Hepatocyte (in vitro differentiated cells): ENCODE results near the gene MTURN. TPM values are rescaled to one million over a fixed set of nuclear protein-coding genes. Genes with fewer than 3 reads are reported as not detected.

Source experiments
- DNase-seq: peaks from one replicate; pipeline ENCODE4 v3.0.0-alpha.2; 2016; ENCODE audit warnings: low spot score
- H2AFZ ChIP-seq: fragments of 200-600 bp; sonication (generic); 2 replicates; pipeline ENCODE4 v1.6.0; 2016; ENCODE audit warnings: antibody characterized with exemption, mild to moderate bottlenecking
- H3K27ac ChIP-seq: fragments of 200-600 bp; sonication (generic); 2 replicates; pipeline ENCODE4 v1.5.1; 2016; ENCODE audit warnings: mild to moderate bottlenecking
- H3K27me3 ChIP-seq: fragments of 200-600 bp; sonication (generic); 2 replicates; pipeline ENCODE4 v1.6.1; 2016
- H3K36me3 ChIP-seq: fragments of 200-600 bp; sonication (generic); replicated peaks from 2 replicates; pipeline ENCODE4 v1.5.1; 2016; ENCODE audit warnings: low read depth; ENCODE audit not compliant: insufficient read depth
- H3K4me1 ChIP-seq: fragments of 200-600 bp; sonication (generic); 2 replicates; pipeline ENCODE4 v1.5.1; 2016; ENCODE audit warnings: mild to moderate bottlenecking, moderate library complexity; ENCODE audit not compliant: insufficient read depth
- H3K4me2 ChIP-seq: fragments of 200-600 bp; sonication (generic); 2 replicates; pipeline ENCODE4 v1.6.0; 2016
- H3K4me3 ChIP-seq: fragments of 200-600 bp; sonication (generic); 2 replicates; pipeline ENCODE4 v1.5.1; 2016; ENCODE audit warnings: mild to moderate bottlenecking
- H3K79me2 ChIP-seq: fragments of 200-600 bp; sonication (generic); 2 replicates; pipeline ENCODE4 v1.6.0; 2017; ENCODE audit warnings: mild to moderate bottlenecking
- H3K9me2 ChIP-seq: fragments of 200-600 bp; sonication (generic); replicated peaks from 2 replicates; pipeline ENCODE4 v1.6.0; 2017; ENCODE audit warnings: mild to moderate bottlenecking; ENCODE audit not compliant: insufficient read depth
- H3K9me3 ChIP-seq: fragments of 200-600 bp; sonication (generic); 2 replicates; pipeline ENCODE4 v1.5.1; 2016; ENCODE audit warnings: low read depth, mild to moderate bottlenecking
- H4K20me1 ChIP-seq: fragments of 200-600 bp; sonication (generic); 2 replicates; pipeline ENCODE4 v1.6.0; 2016; ENCODE audit warnings: mild to moderate bottlenecking; ENCODE audit not compliant: insufficient read depth, poor library complexity, severe bottlenecking
- EZH2 ChIP-seq: fragments of 200-600 bp; sonication (generic); IDR thresholded peaks from 2 replicates; pipeline ENCODE4 v1.6.1; 2016; ENCODE audit warnings: antibody characterized with exemption, mild to moderate bottlenecking, borderline replicate concordance
- EZH2phosphoT487 ChIP-seq: fragments of 200-600 bp; sonication (generic); IDR thresholded peaks from one replicate; pipeline ENCODE4 v1.6.1; 2018; ENCODE audit warnings: antibody characterized with exemption, mild to moderate bottlenecking, low read depth, moderate library complexity; ENCODE audit not compliant: unreplicated experiment, severe bottlenecking
- WGBS: methylation state at CpG from one replicate; pipeline ENCODE4 v1.1.6; 2016; ENCODE audit warnings: low lambda C conversion rate; ENCODE audit errors: missing lambda C conversion rate; 5-methylcytosine and 5-hydroxymethylcytosine counted together
- polyA plus RNA-seq: library from polyadenylated mRNA; unstranded; fragments of >200 nt; fragmentation: Nextera tagmentation; extraction: Ambion mirVana; gene quantifications from 2 replicates; pipeline ENCODE4 v1.2.1, GENCODE V29; 2016
- total RNA-seq: library from RNA; depleted of rRNA; stranded (reverse); fragments of >200 nt; gene quantifications from 2 replicates; pipeline ENCODE4 v1.2.3, GENCODE V29; 2014
- TF ChIP-seq, protein P1 (sequence below): fragments of 200-600 bp; sonication (generic); IDR thresholded peaks from 2 replicates; pipeline ENCODE4 v1.5.1; 2016; ENCODE audit warnings: antibody characterized with exemption, mild to moderate bottlenecking; ENCODE audit not compliant: poor library complexity

The MTURN gene
- total and polyA plus RNA-seq, 2 experiments from 2014 or later: 4.5 to 14.5 TPM

GRCh38 chr7:30200591-30200990 lies 65.8 kb downstream of the MTURN start:
- no peak overlapping the region for H3K27ac ChIP-seq
- no peak overlapping the region for H2AFZ ChIP-seq
- no peaks in the 10 kb centered on the region for H3K4me1 ChIP-seq
- no peaks in the 10 kb centered on the region for H3K9me2 ChIP-seq
- peaks cover 5% of the 10 kb centered on the region for H3K9me3 ChIP-seq
- TF ChIP-seq EZH2phosphoT487: no peak
- TF ChIP-seq, protein P1, sequence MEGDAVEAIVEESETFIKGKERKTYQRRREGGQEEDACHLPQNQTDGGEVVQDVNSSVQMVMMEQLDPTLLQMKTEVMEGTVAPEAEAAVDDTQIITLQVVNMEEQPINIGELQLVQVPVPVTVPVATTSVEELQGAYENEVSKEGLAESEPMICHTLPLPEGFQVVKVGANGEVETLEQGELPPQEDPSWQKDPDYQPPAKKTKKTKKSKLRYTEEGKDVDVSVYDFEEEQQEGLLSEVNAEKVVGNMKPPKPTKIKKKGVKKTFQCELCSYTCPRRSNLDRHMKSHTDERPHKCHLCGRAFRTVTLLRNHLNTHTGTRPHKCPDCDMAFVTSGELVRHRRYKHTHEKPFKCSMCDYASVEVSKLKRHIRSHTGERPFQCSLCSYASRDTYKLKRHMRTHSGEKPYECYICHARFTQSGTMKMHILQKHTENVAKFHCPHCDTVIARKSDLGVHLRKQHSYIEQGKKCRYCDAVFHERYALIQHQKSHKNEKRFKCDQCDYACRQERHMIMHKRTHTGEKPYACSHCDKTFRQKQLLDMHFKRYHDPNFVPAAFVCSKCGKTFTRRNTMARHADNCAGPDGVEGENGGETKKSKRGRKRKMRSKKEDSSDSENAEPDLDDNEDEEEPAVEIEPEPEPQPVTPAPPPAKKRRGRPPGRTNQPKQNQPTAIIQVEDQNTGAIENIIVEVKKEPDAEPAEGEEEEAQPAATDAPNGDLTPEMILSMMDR: no peak
- no peak for TF ChIP-seq EZH2
- no peak for DNase-seq
- no peaks in the 10 kb centered on the region for H3K79me2 ChIP-seq
- no peaks in the 10 kb centered on the region for H3K36me3 ChIP-seq
- no peaks in the 10 kb centered on the region for H3K27me3 ChIP-seq
- no peaks in the 10 kb centered on the region for H4K20me1 ChIP-seq
- 90% methylated on average over 2 of the region's 2 CpGs for WGBS
- H3K4me3 ChIP-seq: no peak overlapping the region
- no peak overlapping the region for H3K4me2 ChIP-seq

GRCh38 chr7:30201161-30201666 lies 66.4 kb downstream of the MTURN start:
- no peak overlapping the region for H3K4me3 ChIP-seq
- TF ChIP-seq, protein P1: no peak
- TF ChIP-seq EZH2phosphoT487 (no peak), EZH2 (no peak)
- H3K9me2 ChIP-seq: no peaks in the 10 kb centered on the region
- peaks cover 5% of the 10 kb centered on the region for H3K9me3 ChIP-seq
- DNase-seq: no peak
- H3K4me2 ChIP-seq: no peak overlapping the region
- no peaks in the 10 kb centered on the region for H4K20me1 ChIP-seq
- H3K27me3 ChIP-seq: no peaks in the 10 kb centered on the region
- no peaks in the 10 kb centered on the region for H3K4me1 ChIP-seq
- H3K36me3 ChIP-seq: no peaks in the 10 kb centered on the region
- H3K27ac ChIP-seq: no peak overlapping the region
- no peak overlapping the region for H2AFZ ChIP-seq
- no peaks in the 10 kb centered on the region for H3K79me2 ChIP-seq
- 94% methylated on average over 5 of the region's 5 CpGs for WGBS

DNA sequence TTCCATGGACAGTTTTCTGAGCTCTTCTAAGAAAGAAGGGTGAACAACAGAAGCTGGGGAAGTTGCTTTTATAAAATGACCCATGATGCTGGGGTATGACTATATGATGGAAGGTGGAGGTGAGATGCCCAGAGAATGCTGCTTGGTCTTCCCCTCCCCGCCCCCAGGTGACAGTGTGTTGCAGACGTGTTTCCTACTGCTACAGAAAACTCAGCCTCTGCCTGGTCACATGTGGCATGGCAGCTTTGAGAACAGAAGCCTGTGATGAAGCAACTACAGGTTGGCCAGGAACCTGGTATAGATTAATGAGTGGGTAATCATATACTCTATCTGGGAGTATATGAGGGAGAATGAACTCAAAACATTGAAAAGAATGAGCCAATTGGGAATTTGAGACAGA lies 67.1 kb downstream of the MTURN start:
- Histone ChIP-seq H3K9me3 (peaks cover under 1% of the 10 kb centered on the region), H3K4me2 (no peak overlapping the region), H2AFZ (no peak overlapping the region), H4K20me1 (no peaks in the 10 kb centered on the region), H3K36me3 (no peaks in the 10 kb centered on the region), H3K4me1 (no peaks in the 10 kb centered on the region), H3K4me3 (no peak overlapping the region), H3K79me2 (no peaks in the 10 kb centered on the region), H3K9me2 (no peaks in the 10 kb centered on the region), H3K27me3 (no peaks in the 10 kb centered on the region), H3K27ac (no peak overlapping the region)
- no peak for DNase-seq
- TF ChIP-seq, protein P1: no peak
- TF ChIP-seq EZH2phosphoT487: no peak
- TF ChIP-seq EZH2: no peak
- 93% methylated on average over 2 of the region's 2 CpGs for WGBS

- TF ChIP-seq EZH2: no peak
- TF ChIP-seq, protein P1: no peak
- no peak overlapping the region for H3K4me2 ChIP-seq
- H3K79me2 ChIP-seq: no peaks in the 10 kb centered on the region
- no peak for DNase-seq
- H3K4me3 ChIP-seq: no peak overlapping the region
- H2AFZ ChIP-seq: no peak overlapping the region
- no peaks in the 10 kb centered on the region for H4K20me1 ChIP-seq
- 57% methylated on average over 3 of the region's 3 CpGs for WGBS
- H3K27ac ChIP-seq: no peak overlapping the region
- no peaks in the 10 kb centered on the region for H3K36me3 ChIP-seq
- H3K4me1 ChIP-seq: no peaks in the 10 kb centered on the region
- H3K27me3 ChIP-seq: no peaks in the 10 kb centered on the region
- H3K9me2 ChIP-seq: no peaks in the 10 kb centered on the region
- H3K9me3 ChIP-seq: no peaks in the 10 kb centered on the region
Observed at GRCh38 chr7:30202671-30203070, 67.9 kb downstream of the MTURN start.
